Right cardiac atrium (tissue), 5 donors: ENCODE measurements around the gene ADCY3. TPM values are rescaled to one million over a fixed set of nuclear protein-coding genes. Genes with fewer than 3 reads are reported as not detected.
A peak's percentile ranks its signal among the peaks of the same experiment; 100 is the strongest.

Source experiments
- ATAC-seq, 2 donors: fragments of 200-7000 bp; cut with Tn5 transposase; one replicate each; pipeline versions ENCODE4 v1.8.0 to v1.9.1; 2020; ENCODE audit warnings: moderate library complexity in 2 of 2, mild to moderate bottlenecking in 1 of 2
- DNase-seq, 3 donors: peaks; one replicate each; pipeline ENCODE4 v3.0.0-alpha.2; 2020
- H3K27ac ChIP-seq: one replicate; pipeline ENCODE4 v1.5.1; 2013; ENCODE audit warnings: mild to moderate bottlenecking, low read length, control low read depth, moderate library complexity
- H3K27me3 ChIP-seq: one replicate; pipeline ENCODE4 v1.6.1; 2013; ENCODE audit not compliant: control insufficient read depth, insufficient read depth
- H3K4me1 ChIP-seq: one replicate; pipeline ENCODE4 v1.6.1; 2013; ENCODE audit warnings: low read length; ENCODE audit not compliant: control insufficient read depth, insufficient read depth
- H3K4me3 ChIP-seq: one replicate; pipeline ENCODE4 v1.5.1; 2013; ENCODE audit warnings: low read length, control low read depth
- H3K9me3 ChIP-seq: one replicate; pipeline ENCODE4 v1.6.1; 2013; ENCODE audit warnings: low read length; ENCODE audit not compliant: control insufficient read depth
- WGBS: extraction: QIAGEN DNeasy Blood & Tissue Kit; methylation state at CpG from one replicate; pipeline ENCODE4 v1.1.7; 2013; 5-methylcytosine and 5-hydroxymethylcytosine counted together
- intact Hi-C, 4 donors: fragments of 100-400 bp; cut with DNase I; formaldehyde crosslinking; loops; one replicate each; pipeline versions ENCODE4 v1.11.0 to v1.14.0; 2022 to 2023
- polyA plus RNA-seq: library from polyadenylated mRNA; stranded (reverse); fragments of 200-250 nt; gene quantifications from one replicate; pipeline ENCODE4 v1.2.3, GENCODE V29; 2013
- total RNA-seq, 4 donors: library from RNA; stranded (reverse); fragmentation: NEBNext Ultra II Directional; extraction: Animal tissue kit (Norgen Biotek cat#: 25700); gene quantifications; one replicate each; pipeline ENCODE4 v1.2.1, GENCODE V29; 2021
- donor health status: healthy with polysubstance abuse.
- donor health status: DM: no; HTN: yes; CAD: no.
- donor health status: DM: no; HTN: no; CAD: no.
- donor health status: DM: no; HTN: yes; CAD: no; lungs with severe emphysema.
- donor health status: DM: yes; HTN: yes; CAD: no.

ADCY3 gene
- total and polyA plus RNA-seq, 5 donors = 11.7 to 30.4 (median 17.2) TPM

DNA sequence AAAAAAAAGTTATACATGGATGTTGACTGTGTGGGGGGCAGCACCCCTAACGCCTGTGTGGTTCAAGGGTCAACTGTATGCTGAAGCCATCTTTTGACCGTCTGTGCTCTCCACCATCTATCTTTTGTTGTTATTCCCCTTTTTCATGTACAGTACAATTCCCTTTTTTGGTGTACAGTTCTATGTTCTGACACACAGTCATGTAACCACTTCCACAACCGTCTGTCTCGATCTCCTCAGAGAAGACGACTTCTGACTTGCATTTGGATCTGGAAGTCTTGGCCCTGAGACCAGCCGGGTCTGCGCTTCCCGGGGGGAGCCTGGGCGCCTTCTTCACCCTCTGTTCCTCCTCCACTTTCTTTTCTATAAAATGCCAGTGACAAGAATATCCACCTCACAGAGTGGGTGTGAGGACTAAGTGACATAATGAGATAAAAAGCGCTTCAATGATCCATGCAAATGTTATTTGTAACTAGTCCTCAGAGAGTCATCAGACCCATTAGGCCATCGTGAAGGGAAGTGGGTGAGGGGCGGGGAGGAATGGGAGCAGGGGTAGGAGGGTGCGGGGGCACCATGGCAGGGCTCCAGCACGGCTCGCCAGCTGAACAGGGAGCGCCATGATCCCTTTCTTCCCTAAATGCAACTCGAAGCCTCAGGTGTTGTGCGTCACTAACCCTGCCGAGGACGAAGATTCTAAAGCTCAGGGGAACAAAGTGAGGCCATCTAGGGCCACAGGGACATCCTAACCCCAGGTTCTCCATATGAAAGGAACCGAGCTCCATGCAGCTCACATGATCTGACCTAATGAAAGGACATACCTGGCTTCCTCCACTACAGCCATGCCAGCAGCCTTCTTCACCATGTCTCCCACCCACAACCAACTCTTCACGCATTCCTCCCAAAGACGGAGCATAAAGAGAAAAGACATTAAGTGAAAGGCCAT is 16.6 kb downstream of the ADCY3 start:
- DNase-seq (no peak), ATAC-seq (no peak)
- H3K27me3 ChIP-seq = no peaks in the 10 kb centered on the region
- H3K4me3 ChIP-seq = no peak overlapping the region
- H3K27ac ChIP-seq = no peak overlapping the region
- WGBS = 90% methylated on average over 23 of the region's 23 CpGs
- H3K4me1 ChIP-seq = no peaks in the 10 kb centered on the region
- intact Hi-C loops = no loop called here
- H3K9me3 ChIP-seq = no peaks in the 10 kb centered on the region

DNA sequence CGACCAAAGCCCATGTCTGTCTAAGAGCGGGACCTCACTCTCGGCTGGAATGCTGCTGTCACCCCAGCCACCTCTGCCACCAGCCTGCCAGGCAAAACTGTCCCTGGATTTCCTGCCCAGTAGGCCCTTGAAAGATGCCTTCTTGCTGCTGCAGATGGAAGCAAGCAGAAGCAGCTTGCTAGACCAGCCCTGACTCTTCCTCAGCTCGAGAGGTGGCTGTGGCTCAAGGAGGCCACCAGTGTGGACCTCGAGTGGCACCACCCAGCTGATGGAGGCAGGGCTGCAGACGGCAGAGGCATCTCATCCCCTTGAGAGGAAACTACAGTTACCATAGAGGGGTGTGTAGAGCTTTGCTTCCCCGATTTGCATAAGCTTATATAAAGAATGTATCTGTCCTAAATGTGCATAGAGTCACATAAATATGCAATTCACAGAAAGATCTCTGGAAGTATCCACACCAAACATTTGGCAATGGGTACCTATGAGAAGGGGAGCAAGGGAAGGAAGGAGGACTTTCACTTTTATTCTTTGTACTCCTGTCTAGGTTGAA is 20.6 kb downstream of the ADCY3 start:
- Histone ChIP-seq H3K27me3 (no peaks in the 10 kb centered on the region), H3K4me3 (no peak overlapping the region), H3K27ac (no peak overlapping the region), H3K9me3 (no peaks in the 10 kb centered on the region), H3K4me1 (no peaks in the 10 kb centered on the region)
- ATAC-seq (no peak), DNase-seq (no peak)
- intact Hi-C loops = no loop called here
- WGBS = 86% methylated on average over 7 of the region's 7 CpGs

DNA sequence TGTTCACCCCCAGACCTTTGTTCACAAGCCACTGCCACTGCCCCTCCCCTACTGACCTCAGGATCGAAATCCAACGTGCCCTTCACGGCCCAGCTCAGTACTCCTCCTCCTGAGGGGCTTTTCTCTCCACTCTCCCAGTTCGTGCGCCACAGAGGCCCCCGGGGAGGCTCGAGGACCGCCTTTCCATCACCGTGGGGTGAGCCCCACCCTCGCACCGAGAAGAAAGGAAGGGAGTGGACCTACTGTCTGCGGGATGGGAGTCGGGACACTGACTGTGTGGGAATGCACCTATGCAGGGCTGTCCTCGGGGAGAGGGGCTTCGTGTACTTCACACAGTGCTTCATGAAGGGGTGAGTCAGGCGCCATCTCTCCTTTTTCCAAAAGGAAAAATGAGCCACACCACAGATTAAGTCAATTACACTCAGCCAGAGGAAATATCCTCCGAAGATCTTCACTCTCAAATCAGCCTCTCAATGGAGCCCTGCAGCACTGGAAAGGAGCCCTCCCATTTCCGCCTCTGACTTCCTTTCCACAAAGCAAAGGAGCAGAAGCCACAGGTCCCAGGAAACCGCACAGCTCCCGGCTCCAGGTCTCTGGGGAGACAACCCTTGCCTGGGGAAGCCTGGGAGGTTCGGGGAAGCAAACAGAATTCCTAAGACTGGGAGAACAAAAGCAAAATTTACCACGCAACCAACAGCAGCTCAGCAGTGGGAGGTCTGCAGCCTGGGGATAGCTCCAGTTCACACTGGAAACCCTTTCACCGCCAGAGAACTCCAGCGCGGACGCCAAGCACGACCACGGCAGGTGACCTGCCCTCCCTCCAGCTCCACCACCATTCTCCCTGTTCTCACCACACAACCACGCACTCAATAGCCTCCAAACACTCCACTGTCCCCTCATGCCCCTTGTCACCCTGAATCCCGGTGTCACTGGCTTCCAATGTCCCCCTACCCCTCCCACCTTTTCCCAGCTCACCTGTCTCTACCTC is 21.6 kb downstream of the ADCY3 start:
- Histone ChIP-seq H3K27ac (no peak overlapping the region), H3K27me3 (no peaks in the 10 kb centered on the region), H3K4me1 (no peaks in the 10 kb centered on the region), H3K4me3 (no peak overlapping the region), H3K9me3 (no peaks in the 10 kb centered on the region)
- no peak for DNase-seq
- peak; percentile 47 to 51 for ATAC-seq
- 74% methylated on average over 30 of the region's 30 CpGs for WGBS
- intact Hi-C loops = no loop called here

DNA sequence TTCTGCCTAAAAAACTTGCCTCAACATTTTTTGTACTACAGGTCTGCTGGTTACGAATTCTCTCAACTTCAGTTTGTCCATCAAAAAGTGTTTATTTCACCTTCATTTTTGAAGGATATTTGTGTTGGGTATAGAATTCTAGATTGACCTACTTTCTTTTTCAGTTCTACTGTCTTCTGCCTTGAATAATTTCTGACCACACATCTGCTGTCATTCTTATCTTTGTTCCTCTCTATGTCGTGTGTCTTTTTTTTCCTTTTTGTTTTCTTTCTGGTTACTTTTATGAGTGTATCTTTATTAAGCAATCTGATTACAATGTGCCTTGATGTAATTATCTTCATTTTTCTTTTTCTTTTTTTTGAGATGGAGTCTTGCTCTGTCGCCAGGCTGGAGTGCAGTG is 25.3 kb downstream of the ADCY3 start:
- intact Hi-C loops = no loop called here
- ATAC-seq (no peak), DNase-seq (no peak)
- Histone ChIP-seq H3K4me1 (no peaks in the 10 kb centered on the region), H3K9me3 (no peaks in the 10 kb centered on the region), H3K27ac (no peak overlapping the region), H3K27me3 (no peaks in the 10 kb centered on the region), H3K4me3 (no peak overlapping the region)
- WGBS = 88% methylated on average over 3 of the region's 3 CpGs

DNA sequence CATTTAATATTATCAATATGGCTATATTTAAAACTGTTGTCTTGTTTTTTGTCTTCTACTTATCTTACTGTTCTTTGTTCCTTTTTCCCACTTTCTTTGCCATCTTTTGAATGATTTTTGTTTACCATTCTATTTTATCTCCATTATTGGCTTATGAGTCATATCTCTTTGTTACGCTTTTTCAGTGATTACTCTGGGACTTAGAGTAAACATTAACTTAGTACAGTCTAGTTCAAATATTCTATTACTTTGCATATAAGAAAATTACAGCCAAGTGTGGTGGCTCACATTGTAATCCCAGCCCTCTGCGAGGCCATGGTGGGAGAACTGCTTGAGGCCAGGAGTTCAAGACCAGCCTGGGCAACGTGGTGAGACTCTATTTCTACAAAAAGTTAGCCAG is 26.1 kb downstream of the ADCY3 start:
- no peak overlapping the region for H3K27ac ChIP-seq
- H3K9me3 ChIP-seq = no peaks in the 10 kb centered on the region
- intact Hi-C loops = no loop called here
- H3K4me1 ChIP-seq = no peaks in the 10 kb centered on the region
- no peak overlapping the region for H3K4me3 ChIP-seq
- ATAC-seq (no peak), DNase-seq (no peak)
- 90% methylated on average over 3 of the region's 3 CpGs for WGBS
- no peaks in the 10 kb centered on the region for H3K27me3 ChIP-seq

DNA sequence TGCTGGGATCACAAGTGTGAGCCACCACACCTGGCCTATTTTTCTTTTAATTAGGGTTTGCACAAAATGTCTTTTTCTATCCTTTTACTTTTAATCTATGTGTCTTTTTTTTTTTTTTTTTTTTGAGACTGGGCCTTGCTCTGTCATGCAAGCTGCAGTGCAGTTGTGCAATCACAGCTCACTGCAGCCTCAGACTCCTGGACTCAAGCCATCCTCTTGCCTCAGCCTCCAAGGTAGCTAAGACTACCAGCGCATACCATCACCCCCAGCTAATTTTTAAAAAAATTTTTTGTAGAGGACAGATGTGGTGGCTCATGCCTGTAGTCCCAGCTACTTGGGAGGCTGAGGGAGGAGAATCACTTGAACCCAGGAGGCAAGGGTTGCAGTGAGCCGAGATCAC is 27.1 kb downstream of the ADCY3 start:
- no peaks in the 10 kb centered on the region for H3K4me1 ChIP-seq
- H3K4me3 ChIP-seq = no peak overlapping the region
- ATAC-seq (no peak), DNase-seq (peak in 1 of 3 donors; percentile 60)
- H3K9me3 ChIP-seq = no peaks in the 10 kb centered on the region
- H3K27ac ChIP-seq = no peak overlapping the region
- H3K27me3 ChIP-seq = no peaks in the 10 kb centered on the region
- 98% methylated on average over 2 of the region's 2 CpGs for WGBS
- intact Hi-C loops = no loop called here

DNA sequence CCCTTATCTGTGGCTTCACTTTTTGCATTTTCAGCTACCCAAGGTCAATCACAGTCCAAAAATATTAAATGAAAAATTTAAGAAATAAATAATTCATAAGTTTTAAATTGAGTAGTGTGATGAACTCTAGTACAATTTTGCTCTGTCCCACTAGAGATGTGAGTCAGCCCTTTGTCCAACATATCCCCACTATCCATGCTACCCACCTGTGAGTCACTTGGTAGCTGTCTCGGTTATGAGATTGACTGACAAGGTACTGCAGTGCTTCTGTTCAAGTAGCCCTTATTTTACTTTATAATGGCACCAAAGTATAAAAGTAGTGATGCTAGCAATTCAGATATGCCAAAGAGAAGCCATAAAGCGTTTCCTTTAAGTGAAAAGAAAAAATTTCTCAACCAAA is 28.8 kb downstream of the ADCY3 start:
- H3K4me1 ChIP-seq = no peaks in the 10 kb centered on the region
- H3K4me3 ChIP-seq = no peak overlapping the region
- WGBS = 96% methylated on average over 2 of the region's 2 CpGs
- H3K9me3 ChIP-seq = no peaks in the 10 kb centered on the region
- DNase-seq (no peak), ATAC-seq (no peak)
- H3K27ac ChIP-seq = no peak overlapping the region
- H3K27me3 ChIP-seq = no peaks in the 10 kb centered on the region
- intact Hi-C loops = no loop called here

DNA sequence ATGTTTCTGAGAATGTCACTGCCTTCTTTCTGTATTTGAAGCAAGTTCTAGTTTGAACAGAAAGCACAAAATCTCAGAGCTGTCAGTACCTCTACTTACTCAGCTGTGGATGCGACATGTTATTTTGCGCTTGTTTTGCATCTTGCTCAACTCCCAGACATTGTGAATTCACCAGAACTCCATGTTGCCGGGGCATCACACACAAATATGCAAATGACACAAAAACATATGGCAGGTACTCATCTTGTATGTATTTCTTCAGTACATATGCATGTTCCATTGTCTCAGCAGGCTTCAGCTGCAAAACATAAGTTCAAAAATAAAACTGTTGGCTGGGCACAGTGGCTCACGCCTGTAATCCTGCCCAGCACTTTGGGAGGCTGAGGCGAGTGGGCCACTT is 30.8 kb downstream of the ADCY3 start:
- Histone ChIP-seq H3K4me1 (no peaks in the 10 kb centered on the region), H3K27ac (no peak overlapping the region), H3K9me3 (no peaks in the 10 kb centered on the region), H3K27me3 (no peaks in the 10 kb centered on the region), H3K4me3 (no peak overlapping the region)
- DNase-seq (no peak), ATAC-seq (no peak)
- WGBS = 95% methylated on average over 5 of the region's 5 CpGs
- intact Hi-C loops = no loop called here

DNA sequence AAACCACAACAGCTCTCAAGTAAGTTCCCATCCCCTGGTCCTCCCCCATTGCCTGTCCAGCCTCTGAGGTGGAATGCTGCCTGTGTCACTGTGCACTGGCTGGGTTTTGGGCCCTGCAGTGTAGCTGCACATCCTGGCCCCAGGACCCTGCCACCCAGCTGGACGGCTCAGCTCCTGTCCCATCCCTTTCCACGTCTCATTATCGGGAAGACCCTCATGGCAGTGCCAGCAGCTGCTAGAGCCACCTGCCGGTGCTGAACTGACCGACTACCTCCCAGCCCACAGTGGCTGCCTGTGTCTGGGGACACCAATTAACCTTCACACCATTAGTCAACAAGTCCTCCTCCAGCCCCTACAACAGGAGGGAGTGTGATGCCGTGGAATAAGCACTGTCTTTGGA is 31.9 kb downstream of the ADCY3 start:
- no peaks in the 10 kb centered on the region for H3K4me1 ChIP-seq
- WGBS = 96% methylated on average over 6 of the region's 6 CpGs
- no peak overlapping the region for H3K4me3 ChIP-seq
- no peaks in the 10 kb centered on the region for H3K27me3 ChIP-seq
- intact Hi-C loops = no loop called here
- H3K9me3 ChIP-seq = no peaks in the 10 kb centered on the region
- no peak overlapping the region for H3K27ac ChIP-seq
- ATAC-seq (no peak), DNase-seq (no peak)

DNA sequence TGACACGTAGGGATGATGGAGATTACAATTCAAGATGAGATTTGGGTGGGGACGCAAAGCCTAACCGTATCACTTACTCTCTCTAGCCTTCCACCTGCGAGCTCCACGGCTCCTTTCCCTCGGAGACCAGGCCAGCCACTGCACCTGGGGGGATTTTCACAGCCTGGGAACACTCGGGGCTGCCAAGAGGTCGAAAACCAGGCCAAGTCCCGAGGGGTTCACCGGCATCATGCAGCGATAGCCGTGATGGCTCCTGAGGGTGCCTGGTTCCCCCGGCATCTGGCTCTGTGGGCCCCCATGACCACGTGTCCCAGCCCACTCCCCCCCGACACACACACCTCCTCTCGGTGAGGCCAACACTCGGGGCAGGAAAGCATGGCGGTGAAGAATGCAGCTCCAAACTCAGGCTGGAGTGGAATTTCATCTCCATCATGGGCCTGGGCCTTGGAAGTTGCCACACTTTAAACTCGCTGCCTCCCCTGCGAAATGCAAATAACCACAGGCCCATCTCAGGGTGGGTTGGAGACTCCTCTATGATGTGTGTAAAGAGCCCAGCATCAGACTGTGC is 32.6 kb downstream of the ADCY3 start:
- no peak overlapping the region for H3K4me3 ChIP-seq
- no peaks in the 10 kb centered on the region for H3K27me3 ChIP-seq
- intact Hi-C loops = no loop called here
- H3K9me3 ChIP-seq = no peaks in the 10 kb centered on the region
- no peaks in the 10 kb centered on the region for H3K4me1 ChIP-seq
- no peak overlapping the region for H3K27ac ChIP-seq
- DNase-seq (peak in 1 of 3 donors; percentile 54), ATAC-seq (no peak)
- 93% methylated on average over 20 of the region's 20 CpGs for WGBS
